ENCODE measurements around the gene PDS5A. TPM values are rescaled to one million over a fixed set of nuclear protein-coding genes. Genes with fewer than 3 reads are reported as not detected.
"Not testable (repeated sequence)": the region's sequence is repeated elsewhere in the genome, so short reads cannot be mapped to it uniquely, and the experiment has no call there.

Gene PDS5A
- total RNA-seq, 1 donor from 2014 or later = 46.7 TPM

DNA sequence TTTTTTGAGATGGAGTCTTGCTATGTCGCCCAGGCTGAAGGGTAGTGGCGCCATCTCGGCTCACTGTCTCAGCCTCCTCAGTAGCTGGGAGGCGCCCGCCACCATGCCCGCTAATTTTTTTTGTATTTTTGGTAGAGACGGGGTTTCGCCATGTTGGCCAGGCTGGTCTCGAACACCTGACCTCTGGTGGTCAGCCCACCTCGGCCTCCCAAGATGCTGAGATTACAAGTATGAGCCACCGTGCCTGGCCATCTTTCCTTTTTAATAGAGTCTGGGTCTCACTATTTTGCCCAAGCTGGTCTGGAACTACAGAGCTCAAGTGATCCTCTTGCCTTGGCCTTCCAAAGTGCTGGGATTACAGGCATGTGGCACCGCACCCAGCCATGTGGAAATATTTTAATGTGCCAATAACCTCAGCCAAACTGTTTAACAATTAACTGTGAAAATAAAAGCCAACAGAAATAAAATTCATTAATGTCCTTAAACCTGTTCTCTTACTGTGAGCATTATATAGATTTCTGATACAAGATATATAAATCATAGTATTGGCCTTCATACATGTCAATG, 16.3 kb downstream of the PDS5A start:
- no peak for DNase-seq (ENCODE audit: low read depth)
- TF ChIP-seq, protein P1, sequence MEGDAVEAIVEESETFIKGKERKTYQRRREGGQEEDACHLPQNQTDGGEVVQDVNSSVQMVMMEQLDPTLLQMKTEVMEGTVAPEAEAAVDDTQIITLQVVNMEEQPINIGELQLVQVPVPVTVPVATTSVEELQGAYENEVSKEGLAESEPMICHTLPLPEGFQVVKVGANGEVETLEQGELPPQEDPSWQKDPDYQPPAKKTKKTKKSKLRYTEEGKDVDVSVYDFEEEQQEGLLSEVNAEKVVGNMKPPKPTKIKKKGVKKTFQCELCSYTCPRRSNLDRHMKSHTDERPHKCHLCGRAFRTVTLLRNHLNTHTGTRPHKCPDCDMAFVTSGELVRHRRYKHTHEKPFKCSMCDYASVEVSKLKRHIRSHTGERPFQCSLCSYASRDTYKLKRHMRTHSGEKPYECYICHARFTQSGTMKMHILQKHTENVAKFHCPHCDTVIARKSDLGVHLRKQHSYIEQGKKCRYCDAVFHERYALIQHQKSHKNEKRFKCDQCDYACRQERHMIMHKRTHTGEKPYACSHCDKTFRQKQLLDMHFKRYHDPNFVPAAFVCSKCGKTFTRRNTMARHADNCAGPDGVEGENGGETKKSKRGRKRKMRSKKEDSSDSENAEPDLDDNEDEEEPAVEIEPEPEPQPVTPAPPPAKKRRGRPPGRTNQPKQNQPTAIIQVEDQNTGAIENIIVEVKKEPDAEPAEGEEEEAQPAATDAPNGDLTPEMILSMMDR (conservative IDR thresholded peaks at IDR 0.05; ENCODE audit: low read depth, low read length) = no peak
- H3K4me3 ChIP-seq (ENCODE audit: low read depth, low read length) = no peak overlapping the region

GRCh38 chr4:39950861-39951481, 26.7 kb downstream of the PDS5A start:
- TF ChIP-seq, protein P1 (conservative IDR thresholded peaks at IDR 0.05; ENCODE audit: low read depth, low read length) = no peak
- no peak overlapping the region for H3K4me3 ChIP-seq (ENCODE audit: low read depth, low read length)
- no peak for DNase-seq (ENCODE audit: low read depth)

DNA sequence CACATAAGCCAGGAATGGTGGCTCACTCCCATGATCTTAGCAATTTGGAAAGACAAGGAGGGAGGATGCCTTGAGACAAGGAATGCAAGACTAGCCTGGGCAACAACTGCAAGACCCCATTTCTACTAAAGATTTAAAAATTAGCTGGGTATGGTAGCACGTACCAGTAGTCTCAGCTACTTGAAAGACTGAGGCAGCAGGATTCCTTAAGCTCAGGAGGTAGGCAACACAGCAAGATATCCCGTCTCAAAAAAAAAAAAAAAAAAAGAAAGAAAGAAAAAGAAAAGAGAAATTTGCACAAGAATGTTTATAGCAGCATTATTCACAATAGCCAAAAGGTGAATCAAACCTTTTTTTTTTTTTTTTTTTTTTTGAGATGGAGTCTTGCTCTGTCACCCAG, 29.7 kb downstream of the PDS5A start:
- no peak for DNase-seq (ENCODE audit: low read depth)
- TF ChIP-seq, protein P1 (conservative IDR thresholded peaks at IDR 0.05; ENCODE audit: low read depth, low read length) = no peak
- no peak overlapping the region for H3K4me3 ChIP-seq (ENCODE audit: low read depth, low read length)

GRCh38 chr4:39947417-39947816, 30.3 kb downstream of the PDS5A start:
- TF ChIP-seq, protein P1 (conservative IDR thresholded peaks at IDR 0.05; ENCODE audit: low read depth, low read length) = no peak
- H3K4me3 ChIP-seq (ENCODE audit: low read depth, low read length) = no peak overlapping the region
- DNase-seq (ENCODE audit: low read depth) = no peak

- not testable (repeated sequence) for H3K4me3 ChIP-seq (ENCODE audit: low read depth, low read length); DNase-seq (ENCODE audit: low read depth)
Observed at GRCh38 chr4:39944245-39944644, 33.5 kb downstream of the PDS5A start.

GRCh38 chr4:39942507-39942906, 35.2 kb downstream of the PDS5A start:
- no peak overlapping the region for H3K4me3 ChIP-seq (ENCODE audit: low read depth, low read length)
- no peak for DNase-seq (ENCODE audit: low read depth)
- TF ChIP-seq, protein P1 (conservative IDR thresholded peaks at IDR 0.05; ENCODE audit: low read depth, low read length) = no peak

DNA sequence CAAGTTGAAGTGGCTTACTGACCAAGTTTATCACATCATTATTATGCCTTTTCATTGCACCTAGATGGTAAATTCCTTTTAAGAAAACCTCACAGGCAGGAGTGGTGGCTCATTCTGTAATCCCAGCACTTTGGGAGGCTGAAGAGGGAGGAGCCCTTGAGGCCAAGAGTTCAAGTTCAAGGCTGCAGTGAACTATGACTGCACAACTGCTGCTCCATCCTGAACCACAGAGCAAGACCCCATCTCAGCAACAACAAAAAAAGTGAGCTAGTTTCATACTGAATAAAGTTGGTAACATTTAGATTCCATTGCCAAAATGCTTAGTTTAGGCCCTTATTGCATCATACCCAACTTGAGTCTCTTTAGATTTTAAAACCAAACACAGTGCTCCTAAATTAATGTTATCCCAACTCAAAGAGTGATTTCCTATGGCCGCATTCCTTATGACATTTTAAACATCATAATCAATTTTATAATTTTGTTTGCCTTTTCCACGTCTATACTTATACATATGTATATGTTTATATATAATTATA, 36.0 kb downstream of the PDS5A start:
- DNase-seq (ENCODE audit: low read depth) = no peak
- no peak overlapping the region for H3K4me3 ChIP-seq (ENCODE audit: low read depth, low read length)
- TF ChIP-seq, protein P1 (conservative IDR thresholded peaks at IDR 0.05; ENCODE audit: low read depth, low read length) = no peak
